ENCODE measurements around the gene KLF7.

DNA sequence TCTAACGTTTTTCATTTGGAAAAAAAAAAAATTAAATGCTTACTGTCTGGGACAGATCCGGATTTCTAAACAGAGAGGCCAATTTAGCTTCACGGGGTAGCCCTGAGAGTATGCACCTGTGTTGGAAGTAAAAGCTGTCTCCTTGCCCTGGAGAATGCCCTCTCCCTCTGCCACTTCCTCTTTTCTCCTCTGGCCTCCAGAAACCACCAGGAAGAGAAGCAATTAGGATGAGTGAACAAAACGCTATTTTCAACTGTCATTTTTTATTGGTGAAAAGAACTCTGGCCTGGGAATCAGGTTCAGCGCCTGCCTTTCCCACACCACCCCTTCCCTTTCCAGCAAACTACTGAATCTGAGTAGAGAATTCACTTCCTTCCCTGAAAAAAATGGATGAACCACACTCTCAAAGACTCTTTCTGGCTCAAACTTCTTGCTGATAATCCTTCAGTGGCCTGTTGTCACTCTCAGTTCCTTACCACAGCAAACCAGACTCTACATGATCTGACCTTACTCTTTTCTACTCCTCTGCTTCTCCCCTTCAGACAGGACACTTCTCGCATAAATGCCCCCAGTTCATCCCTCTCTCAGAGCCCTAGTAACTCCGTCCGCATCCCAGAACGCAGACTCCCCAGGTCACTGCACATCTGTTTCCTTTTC, 29.8 kb downstream of the KLF7 start:
- no peak for TF ChIP-seq POLR2A (IDR thresholded peaks at IDR 0.05; ENCODE audit: low read depth, low read length)
- TF ChIP-seq CTCF (IDR thresholded peaks at IDR 0.05; ENCODE audit: extremely low read depth in 1 of 2, insufficient read depth in 1 of 2, low read depth in 1 of 2, low read length in 2 of 2) = no peak
- no peak for TF ChIP-seq GATA2 (IDR thresholded peaks at IDR 0.05; ENCODE audit: insufficient read depth, insufficient read length, low read depth, low read length)
- TF ChIP-seq FOS (IDR thresholded peaks at IDR 0.05; ENCODE audit: borderline replicate concordance, insufficient read depth, low read length) = no peak
- no peak for TF ChIP-seq EZH2 (IDR thresholded peaks at IDR 0.05; ENCODE audit: borderline replicate concordance, low read depth, low read length, severe bottlenecking)
- TF ChIP-seq POLR2AphosphoS5 (IDR thresholded peaks at IDR 0.05; ENCODE audit: insufficient read depth, low read depth, low read length) = no peak
- TF ChIP-seq, protein P1, sequence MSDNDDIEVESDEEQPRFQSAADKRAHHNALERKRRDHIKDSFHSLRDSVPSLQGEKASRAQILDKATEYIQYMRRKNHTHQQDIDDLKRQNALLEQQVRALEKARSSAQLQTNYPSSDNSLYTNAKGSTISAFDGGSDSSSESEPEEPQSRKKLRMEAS (IDR thresholded peaks at IDR 0.05; ENCODE audit: insufficient read depth, insufficient read length) = no peak
- no peak for TF ChIP-seq JUN (IDR thresholded peaks at IDR 0.05; ENCODE audit: borderline replicate concordance, insufficient read depth, insufficient read length, low read depth)
- no peak for TF ChIP-seq MYC (IDR thresholded peaks at IDR 0.05; ENCODE audit: low read depth, low read length)
